Neural cell (in vitro differentiated cells): ENCODE results near the gene POLR1A.

Source experiments
- EP300 ChIP-seq: fragments of 450-650 bp; conservative IDR thresholded peaks from 2 replicates; pipeline ENCODE4 v1.6.1; 2014; ENCODE audit warnings: antibody characterized with exemption, mild to moderate bottlenecking, moderate library complexity; ENCODE audit not compliant: poor library complexity, severe bottlenecking
- EZH2 ChIP-seq: fragments of 200-600, 300-800 bp; shearing (Covaris generic), sonication (generic); IDR thresholded peaks from 2 replicates; pipeline ENCODE4 v1.6.1; 2014; ENCODE audit warnings: antibody characterized with exemption, low read length, borderline replicate concordance, mild to moderate bottlenecking; ENCODE audit not compliant: insufficient read depth, poor library complexity, severe bottlenecking
- MXI1 ChIP-seq: fragments of 450-650 bp; conservative IDR thresholded peaks from 2 replicates; pipeline ENCODE4 v1.6.1; 2014; ENCODE audit warnings: antibody characterized with exemption, mild to moderate bottlenecking; ENCODE audit not compliant: poor library complexity, severe bottlenecking
- POLR2AphosphoS5 ChIP-seq: IDR thresholded peaks from 2 replicates; pipeline ENCODE4 v1.6.1; 2012
- RAD21 ChIP-seq: fragments of 450-650 bp; conservative IDR thresholded peaks from 2 replicates; pipeline ENCODE4 v1.6.1; 2014; ENCODE audit warnings: antibody characterized with exemption, mild to moderate bottlenecking, moderate library complexity
- SMC3 ChIP-seq: fragments of 450-650 bp; conservative IDR thresholded peaks from 2 replicates; pipeline ENCODE4 v1.6.1; 2014; ENCODE audit warnings: antibody characterized with exemption, mild to moderate bottlenecking, moderate library complexity; ENCODE audit not compliant: poor library complexity
- TAF1 ChIP-seq: IDR thresholded peaks from 2 replicates; pipeline ENCODE4 v1.6.1; 2012; ENCODE audit warnings: low read depth
- TF ChIP-seq, protein P1 (sequence below): fragments of 450-650 bp; IDR thresholded peaks from 2 replicates; pipeline ENCODE4 v1.5.1; 2014; ENCODE audit warnings: antibody characterized with exemption, mild to moderate bottlenecking, moderate library complexity; ENCODE audit not compliant: poor library complexity, severe bottlenecking
- TF ChIP-seq, protein P2 (sequence below): IDR thresholded peaks from 2 replicates; pipeline ENCODE4 v1.6.1; 2012; ENCODE audit warnings: borderline replicate concordance

GRCh38 chr2:86066915-86067314 lies 38.8 kb downstream of the POLR1A start:
- TF ChIP-seq, protein P1, sequence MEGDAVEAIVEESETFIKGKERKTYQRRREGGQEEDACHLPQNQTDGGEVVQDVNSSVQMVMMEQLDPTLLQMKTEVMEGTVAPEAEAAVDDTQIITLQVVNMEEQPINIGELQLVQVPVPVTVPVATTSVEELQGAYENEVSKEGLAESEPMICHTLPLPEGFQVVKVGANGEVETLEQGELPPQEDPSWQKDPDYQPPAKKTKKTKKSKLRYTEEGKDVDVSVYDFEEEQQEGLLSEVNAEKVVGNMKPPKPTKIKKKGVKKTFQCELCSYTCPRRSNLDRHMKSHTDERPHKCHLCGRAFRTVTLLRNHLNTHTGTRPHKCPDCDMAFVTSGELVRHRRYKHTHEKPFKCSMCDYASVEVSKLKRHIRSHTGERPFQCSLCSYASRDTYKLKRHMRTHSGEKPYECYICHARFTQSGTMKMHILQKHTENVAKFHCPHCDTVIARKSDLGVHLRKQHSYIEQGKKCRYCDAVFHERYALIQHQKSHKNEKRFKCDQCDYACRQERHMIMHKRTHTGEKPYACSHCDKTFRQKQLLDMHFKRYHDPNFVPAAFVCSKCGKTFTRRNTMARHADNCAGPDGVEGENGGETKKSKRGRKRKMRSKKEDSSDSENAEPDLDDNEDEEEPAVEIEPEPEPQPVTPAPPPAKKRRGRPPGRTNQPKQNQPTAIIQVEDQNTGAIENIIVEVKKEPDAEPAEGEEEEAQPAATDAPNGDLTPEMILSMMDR, result no peak
- TF ChIP-seq RAD21 (no peak), EP300 (no peak), POLR2AphosphoS5 (no peak), SMC3 (no peak), TAF1 (no peak), EZH2 (no peak), MXI1 (no peak)
- TF ChIP-seq, protein P2, sequence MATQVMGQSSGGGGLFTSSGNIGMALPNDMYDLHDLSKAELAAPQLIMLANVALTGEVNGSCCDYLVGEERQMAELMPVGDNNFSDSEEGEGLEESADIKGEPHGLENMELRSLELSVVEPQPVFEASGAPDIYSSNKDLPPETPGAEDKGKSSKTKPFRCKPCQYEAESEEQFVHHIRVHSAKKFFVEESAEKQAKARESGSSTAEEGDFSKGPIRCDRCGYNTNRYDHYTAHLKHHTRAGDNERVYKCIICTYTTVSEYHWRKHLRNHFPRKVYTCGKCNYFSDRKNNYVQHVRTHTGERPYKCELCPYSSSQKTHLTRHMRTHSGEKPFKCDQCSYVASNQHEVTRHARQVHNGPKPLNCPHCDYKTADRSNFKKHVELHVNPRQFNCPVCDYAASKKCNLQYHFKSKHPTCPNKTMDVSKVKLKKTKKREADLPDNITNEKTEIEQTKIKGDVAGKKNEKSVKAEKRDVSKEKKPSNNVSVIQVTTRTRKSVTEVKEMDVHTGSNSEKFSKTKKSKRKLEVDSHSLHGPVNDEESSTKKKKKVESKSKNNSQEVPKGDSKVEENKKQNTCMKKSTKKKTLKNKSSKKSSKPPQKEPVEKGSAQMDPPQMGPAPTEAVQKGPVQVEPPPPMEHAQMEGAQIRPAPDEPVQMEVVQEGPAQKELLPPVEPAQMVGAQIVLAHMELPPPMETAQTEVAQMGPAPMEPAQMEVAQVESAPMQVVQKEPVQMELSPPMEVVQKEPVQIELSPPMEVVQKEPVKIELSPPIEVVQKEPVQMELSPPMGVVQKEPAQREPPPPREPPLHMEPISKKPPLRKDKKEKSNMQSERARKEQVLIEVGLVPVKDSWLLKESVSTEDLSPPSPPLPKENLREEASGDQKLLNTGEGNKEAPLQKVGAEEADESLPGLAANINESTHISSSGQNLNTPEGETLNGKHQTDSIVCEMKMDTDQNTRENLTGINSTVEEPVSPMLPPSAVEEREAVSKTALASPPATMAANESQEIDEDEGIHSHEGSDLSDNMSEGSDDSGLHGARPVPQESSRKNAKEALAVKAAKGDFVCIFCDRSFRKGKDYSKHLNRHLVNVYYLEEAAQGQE, result no peak
